AG04449 (cell line): ENCODE results near the gene FAM110A.

ENCODE experiments used
- CTCF ChIA-PET: fragments of 350-600 bp; formaldehyde crosslinking; extraction: SDS; loops from one replicate; lab custom pipeline; 2021; ENCODE audit warnings: antibody characterized with exemption; lab: Yijun Ruan, JAX
- POLR2A ChIA-PET: fragments of 400-600, 350-600 bp; formaldehyde crosslinking; extraction: SDS; loops from one replicate; lab custom pipeline; 2020; ENCODE audit warnings: antibody characterized with exemption, inconsistent platforms; lab: Yijun Ruan, JAX
- DNase-seq: peaks from one replicate; pipeline ENCODE4 v3.0.0-alpha.2; 2010; ENCODE audit warnings: low read depth, low spot score
- H3K4me3 ChIP-seq: 2 replicates; pipeline ENCODE4 v1.5.1; 2011; ENCODE audit warnings: low read depth, mild to moderate bottlenecking, control low read depth, low read length
- CTCF ChIP-seq: IDR thresholded peaks from one replicate; pipeline ENCODE4 v1.5.1; 2011; ENCODE audit warnings: mild to moderate bottlenecking, moderate library complexity, low read length, control low read depth, inconsistent platforms; ENCODE audit not compliant: insufficient read depth; ENCODE audit errors: missing control alignments

Gene FAM110A

DNA sequence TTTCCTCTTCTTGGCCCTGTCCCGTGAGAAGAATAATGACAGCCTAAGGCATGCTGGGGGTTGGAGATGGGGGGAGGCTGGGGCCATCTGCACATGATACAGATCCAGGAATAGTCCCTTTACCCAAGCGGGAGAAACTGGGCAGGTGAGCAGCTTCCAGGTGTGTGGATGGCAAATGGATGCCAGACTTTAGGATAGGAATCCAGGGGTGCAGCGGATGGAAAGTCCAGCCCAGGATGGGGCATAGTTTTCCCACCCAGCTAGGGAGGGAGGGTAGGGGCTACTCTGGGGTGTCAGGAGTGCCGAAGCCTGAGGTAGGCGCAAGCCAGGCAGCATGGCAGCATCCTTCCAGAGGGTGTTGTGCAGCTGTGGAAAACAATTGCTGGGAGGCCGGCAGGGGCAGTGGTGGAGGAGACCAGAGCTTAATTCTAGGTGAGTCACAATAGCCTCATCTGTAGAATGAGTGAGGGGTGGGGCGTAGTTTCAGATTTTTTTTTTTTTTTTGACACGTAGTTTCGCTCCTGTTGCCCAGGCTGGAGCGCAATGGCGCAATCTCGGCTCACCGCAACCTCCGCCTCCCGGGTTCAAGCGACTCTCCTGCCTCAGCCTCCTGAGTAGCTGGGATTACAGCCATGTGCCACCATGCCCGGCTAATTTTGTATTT, 15.4 kb upstream of the FAM110A start:
- no peak for DNase-seq
- no peak overlapping the region for H3K4me3 ChIP-seq
- POLR2A ChIA-PET, result interaction anchor here (1.0 kb wide), 1 partner anchor 15 kb away, joined by 3 read pairs; the partner anchor contains the start of gene FAM110A
- CTCF ChIA-PET, result interaction anchor here (0.6 to 8.6 kb wide), 15 partner anchors 9 to 419 kb away, joined by 3 to 355 read pairs (median 5); partner anchors contain the start of genes FAM110A and PSMF1
- TF ChIP-seq CTCF, result no peak

DNA sequence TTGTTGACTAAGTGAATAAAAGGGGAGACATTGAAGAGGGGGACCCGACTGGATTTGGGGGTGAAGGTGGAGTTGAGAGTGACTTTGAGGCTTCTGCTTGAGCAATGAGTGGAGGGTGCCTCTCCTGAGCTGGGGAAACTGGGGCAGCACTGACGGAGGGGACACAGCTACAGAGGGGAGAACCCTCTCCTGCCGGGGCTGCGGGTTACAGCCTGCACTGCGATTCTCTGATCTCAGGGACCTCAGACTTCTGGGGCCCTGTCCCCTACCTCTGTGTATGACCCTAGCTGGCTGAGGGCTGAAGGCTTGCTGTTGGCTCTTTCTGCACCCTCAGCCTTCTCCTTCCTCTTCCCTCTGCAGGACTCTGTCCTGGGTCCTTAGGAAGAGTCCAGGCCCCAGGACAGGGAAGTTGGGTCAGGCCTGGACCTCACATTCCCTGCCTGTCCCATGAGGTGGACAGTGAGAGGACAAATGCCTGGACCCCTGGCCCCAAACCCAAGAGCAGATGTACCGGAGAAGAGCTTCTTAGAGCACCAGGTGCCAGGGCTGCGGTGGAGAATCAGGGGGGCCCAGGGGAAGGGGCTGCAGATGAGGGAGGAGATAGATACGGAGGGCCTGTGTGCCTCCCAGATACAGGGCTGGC, 13.7 kb upstream of the FAM110A start:
- no peak overlapping the region for H3K4me3 ChIP-seq
- ChIA-PET POLR2A (no interaction called here), CTCF (interaction anchor here (1.6 to 8.6 kb wide), 3 partner anchors 11 to 136 kb away, joined by 6 to 355 read pairs (median 19); partner anchors contain the start of gene FAM110A)
- no peak for DNase-seq
- TF ChIP-seq CTCF, result no peak

DNA sequence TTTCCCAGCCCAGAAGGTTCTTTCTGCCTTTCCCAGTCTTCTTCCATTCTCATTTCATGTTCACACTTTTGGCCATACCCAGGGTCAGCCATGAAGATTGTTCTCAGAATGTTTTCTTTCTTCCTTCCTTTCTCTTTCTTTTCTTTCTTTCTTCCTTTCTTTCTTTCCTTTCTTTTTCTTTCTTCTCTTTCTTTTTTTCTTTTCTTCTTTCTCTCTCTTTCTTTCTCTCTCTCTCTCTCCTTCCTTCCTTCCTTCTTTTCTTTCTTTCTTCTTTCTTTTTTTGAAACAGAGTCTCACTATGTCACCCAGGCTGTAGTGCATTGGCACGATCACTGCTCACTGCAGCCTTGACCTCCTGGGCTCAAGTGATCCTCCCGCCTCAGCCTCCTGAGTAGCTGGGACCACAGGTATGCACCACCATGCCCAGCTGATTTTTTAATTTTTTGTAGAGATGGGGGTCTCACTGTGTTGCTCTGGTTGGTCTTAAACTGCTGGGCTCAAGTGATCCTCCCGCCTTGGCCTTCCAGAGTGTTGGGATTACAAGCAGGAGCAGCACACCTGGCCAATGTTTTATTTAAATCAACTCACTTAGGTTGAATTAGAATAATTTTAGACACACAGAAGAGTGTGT, 13.1 kb upstream of the FAM110A start:
- H3K4me3 ChIP-seq, result no peak overlapping the region
- no peak for TF ChIP-seq CTCF
- ChIA-PET CTCF (interaction anchor here (1.6 to 8.6 kb wide), 3 partner anchors 10 to 136 kb away, joined by 6 to 355 read pairs (median 19); partner anchors contain the start of gene FAM110A), POLR2A (no interaction called here)
- no peak for DNase-seq

DNA sequence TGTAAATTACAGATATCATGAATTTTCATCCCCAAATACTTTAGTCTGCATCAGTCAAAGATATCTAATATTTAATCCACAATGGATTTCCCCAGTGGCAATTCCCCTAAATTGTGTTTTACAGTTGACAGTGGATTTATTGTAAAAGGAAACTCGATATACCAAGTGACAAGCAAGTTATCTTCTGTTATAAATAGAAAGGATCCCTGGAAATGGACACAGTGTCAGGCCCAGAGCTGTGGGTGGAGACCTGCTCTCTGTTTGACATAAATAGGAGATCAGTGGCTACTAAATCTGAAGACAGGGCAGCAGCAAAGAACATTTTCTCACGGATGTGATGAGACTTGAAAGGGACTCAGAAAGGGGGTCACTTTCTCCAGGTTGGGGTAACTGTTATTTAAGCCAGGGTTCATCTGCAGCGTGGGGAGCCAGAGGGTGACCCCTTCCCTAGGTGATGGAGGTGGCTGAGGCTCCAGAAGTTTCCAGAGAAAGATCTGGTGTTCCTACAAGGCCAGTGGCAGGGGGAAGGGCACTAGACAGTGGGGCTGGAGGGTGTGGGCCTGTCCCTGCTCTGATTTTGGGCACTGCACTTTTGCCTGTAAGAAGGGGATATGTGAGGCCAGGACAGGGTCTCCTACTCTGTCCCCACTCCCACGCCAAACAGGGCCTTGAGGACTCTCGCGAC, 12.3 kb upstream of the FAM110A start:
- ChIA-PET POLR2A (no interaction called here), CTCF (interaction anchor here (1.6 to 8.6 kb wide), 2 partner anchors 9 to 135 kb away, joined by 6 to 355 read pairs; no protein-coding TSS in a partner anchor)
- no peak for TF ChIP-seq CTCF
- H3K4me3 ChIP-seq, result no peak overlapping the region
- DNase-seq, result no peak

DNA sequence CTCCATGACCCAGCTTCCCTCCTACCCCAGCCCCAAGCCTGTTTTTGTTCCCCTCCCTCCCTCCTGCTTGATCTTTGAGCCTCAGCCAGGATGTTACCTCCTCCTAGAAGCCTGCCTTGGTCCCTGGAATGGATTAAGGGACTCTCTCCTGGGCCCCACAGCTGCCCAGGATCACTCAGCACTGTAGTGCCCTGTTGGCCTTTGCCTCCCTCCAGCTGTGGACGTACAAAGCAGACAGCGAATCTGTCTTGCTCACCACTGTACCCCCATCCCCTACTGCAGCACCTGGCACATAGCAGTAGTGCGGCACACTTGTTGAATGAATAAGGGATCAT, 11.8 kb upstream of the FAM110A start:
- TF ChIP-seq CTCF, result no peak
- ChIA-PET CTCF (interaction anchor here (8.6 kb wide), 1 partner anchor 134 kb away, joined by 355 read pairs; no protein-coding TSS in a partner anchor), POLR2A (no interaction called here)
- DNase-seq, result no peak
- no peak overlapping the region for H3K4me3 ChIP-seq
